NCI-H2081 treated with DMSO at 0.1 percent for 48 hours (cell line): ENCODE data around the gene AKR1B1.

Experiments used
- DNase-seq: peaks from one replicate; lab custom pipeline; 2025; lab: John Stamatoyannopoulos, UW

AKR1B1 gene

DNA sequence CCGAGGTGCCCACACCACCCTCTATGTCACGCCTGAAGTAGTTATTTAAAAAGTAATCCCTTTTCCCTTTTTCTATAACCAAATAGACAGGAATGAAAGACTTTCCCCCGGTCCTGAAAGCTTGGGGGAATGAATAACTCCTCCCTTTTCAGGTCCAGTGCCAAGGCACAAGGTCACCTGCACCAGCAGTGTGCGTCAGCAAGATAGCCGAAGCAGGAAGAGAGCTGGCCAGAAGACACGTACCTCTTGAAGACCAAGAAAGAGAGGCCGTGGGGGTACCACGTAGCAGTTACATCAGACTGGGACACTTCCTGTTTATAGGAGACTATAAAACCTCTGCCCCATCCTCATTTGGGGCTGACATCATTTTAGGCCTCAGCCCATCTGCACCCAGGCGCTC lies 10.7 kb upstream of the AKR1B1 start:
- DNase-seq, result no peak

DNA sequence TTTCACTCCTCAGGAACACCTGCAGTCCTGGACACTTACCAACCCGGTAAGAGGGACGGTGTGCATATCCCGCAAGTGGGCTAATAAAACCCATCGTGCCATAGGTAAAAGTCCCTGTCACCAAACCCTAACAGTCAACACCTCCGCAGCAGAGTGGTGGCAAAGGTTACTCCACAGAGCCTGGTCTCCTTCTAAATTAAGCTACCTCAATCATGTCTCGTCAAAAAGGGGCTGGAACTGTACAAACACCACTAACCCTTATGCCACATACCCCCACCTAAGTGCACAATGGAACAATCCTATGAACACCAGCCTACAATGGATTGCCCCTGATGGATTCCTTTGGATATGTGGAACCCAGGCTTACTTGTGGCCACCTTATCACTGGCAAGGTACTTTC lies 9.6 kb upstream of the AKR1B1 start:
- DNase-seq, result no peak

- no peak for DNase-seq
These were observed 9.2 kb upstream of the AKR1B1 start for GRCh38 chr7:134468054-134468453.

DNA sequence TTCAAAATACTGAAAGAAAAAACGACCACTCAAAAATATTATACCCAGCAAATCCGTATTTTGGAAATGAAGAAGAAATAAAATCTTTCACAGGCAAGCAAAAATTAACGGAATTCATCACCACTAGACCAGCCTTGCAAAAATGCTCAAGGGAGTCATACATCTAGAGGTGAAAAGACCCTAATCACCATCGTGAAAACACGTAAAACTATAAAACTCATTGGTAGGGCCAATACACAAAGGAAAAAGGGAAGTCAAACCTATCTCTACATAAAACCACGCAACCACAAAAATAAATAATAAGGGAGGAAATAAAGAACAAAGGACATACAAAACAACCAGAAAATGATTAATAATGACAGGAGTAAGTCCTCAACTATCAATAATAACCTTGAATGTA lies 6.6 kb upstream of the AKR1B1 start:
- no peak for DNase-seq

GRCh38 chr7:134464496-134464895 lies 5.6 kb upstream of the AKR1B1 start:
- DNase-seq, result no peak

- DNase-seq, result no peak
These were observed 4.9 kb upstream of the AKR1B1 start for GRCh38 chr7:134463751-134464150.

- DNase-seq, result no peak
These were observed 3.5 kb upstream of the AKR1B1 start for GRCh38 chr7:134462337-134462925.

- DNase-seq, result no peak
These were observed 3.0 kb upstream of the AKR1B1 start for GRCh38 chr7:134461916-134462315.

GRCh38 chr7:134459981-134460380 lies 1.1 kb upstream of the AKR1B1 start:
- no peak for DNase-seq

GRCh38 chr7:134458341-134458805 lies 527 bp downstream of the AKR1B1 start:
- DNase-seq, result no peak

- no peak for DNase-seq
These were observed 1.7 kb downstream of the AKR1B1 start for GRCh38 chr7:134457210-134457609.

GRCh38 chr7:134454277-134454676 lies 4.6 kb downstream of the AKR1B1 start:
- no peak for DNase-seq

DNA sequence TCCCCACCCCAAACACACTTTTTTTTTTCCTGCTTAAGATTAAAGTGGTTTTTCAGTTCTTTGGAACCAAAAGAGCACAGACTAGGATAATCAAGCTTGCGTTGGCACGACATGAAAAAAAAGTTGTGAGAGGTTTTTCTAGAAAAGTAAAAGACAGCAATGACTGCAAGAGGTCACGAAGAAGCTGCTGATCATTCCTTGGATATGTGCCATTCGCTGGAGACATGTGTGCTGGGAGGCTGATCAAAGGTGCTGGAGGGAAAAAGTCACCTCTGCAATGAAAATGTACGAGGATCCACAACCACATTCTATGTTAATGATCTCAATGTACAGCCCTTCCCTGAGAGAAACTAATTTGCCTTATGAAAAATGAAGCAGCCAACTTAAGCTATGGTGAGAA lies 5.4 kb downstream of the AKR1B1 start:
- DNase-seq, result no peak

GRCh38 chr7:134452991-134453473 lies 5.9 kb downstream of the AKR1B1 start:
- DNase-seq, result no peak

GRCh38 chr7:134452419-134452838 lies 6.5 kb downstream of the AKR1B1 start:
- DNase-seq, result no peak

- DNase-seq, result no peak
These were observed 7.2 kb downstream of the AKR1B1 start for GRCh38 chr7:134451656-134452055.

GRCh38 chr7:134450294-134451000 lies 8.5 kb downstream of the AKR1B1 start:
- DNase-seq, result no peak

DNA sequence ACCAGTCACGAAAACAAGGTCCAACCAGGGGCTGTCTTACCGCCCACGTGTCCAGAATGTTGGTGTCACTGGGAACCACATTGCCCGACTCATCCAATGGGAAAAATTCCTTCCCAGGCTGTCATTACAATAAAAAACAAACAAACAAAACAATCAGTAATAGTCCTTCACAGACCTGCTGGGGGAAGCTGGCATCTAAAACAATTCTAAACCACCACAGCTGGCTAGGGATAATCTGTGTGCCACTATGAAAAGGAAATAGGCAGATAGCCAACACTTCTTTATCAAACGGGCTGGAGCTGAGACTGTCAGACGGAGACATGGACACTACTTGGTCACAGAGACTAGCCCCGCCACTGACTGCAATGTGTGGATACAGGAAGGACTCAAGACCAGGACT lies 9.2 kb downstream of the AKR1B1 start:
- DNase-seq, result no peak

DNA sequence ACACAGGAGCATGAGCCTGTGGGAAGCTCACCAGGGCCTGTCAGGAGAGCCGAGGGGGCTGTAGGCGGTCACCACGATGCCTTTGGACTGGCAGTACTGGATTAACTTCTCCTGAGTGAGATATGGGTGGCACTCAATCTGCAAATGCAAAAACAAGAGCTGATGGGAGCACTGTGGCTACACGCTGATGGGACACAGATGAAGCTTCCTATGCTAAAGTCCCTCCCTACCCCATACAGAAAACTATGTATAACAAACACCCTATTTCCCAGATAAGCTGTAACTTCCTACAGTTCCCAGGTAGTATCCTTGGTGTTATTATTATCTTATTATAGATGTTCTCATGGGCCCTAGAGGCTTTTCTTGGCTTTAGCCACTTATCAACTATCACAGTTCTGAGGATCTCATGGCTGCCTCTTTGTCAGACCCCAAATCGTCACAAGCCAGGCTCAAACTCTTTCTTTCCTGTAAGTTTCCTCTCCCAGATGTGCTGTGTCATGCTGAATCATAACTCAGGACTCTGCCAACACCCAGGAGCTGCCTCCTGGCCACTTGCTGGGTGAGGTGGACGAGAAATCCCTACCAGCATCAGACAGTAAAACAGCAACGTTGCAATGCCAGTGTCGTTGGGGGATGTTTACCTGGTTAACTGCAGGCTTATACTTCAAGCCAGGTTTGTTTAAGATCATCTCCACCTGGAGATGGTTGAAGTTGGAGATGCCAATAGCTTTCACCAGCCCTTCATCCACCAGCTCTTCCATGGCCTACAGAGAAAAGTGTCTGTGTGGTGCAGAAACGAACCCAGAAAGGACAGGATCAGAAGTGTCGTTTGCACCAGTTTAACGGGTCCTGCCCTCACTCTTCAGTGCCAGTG lies 10.3 kb downstream of the AKR1B1 start:
- DNase-seq, result no peak

DNA sequence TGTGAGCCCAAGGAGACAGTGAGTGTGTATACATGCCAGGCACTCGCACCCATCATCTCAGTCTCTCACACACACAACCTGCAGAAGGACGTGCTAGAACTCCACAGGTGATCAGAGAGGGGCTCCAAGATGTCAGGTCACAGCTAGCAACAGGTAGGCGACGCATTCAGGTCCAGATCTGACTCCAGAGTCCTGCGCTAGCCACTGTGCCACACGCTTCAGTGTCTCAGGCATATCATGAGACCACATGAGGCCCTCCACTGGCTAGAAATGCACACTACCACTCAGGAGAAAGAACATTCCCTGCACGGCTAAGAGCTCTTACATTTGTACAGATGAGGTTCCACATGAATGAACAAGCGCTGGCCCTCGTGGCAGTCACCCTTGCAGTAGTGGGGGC lies 11.5 kb downstream of the AKR1B1 start:
- DNase-seq, result no peak

DNA sequence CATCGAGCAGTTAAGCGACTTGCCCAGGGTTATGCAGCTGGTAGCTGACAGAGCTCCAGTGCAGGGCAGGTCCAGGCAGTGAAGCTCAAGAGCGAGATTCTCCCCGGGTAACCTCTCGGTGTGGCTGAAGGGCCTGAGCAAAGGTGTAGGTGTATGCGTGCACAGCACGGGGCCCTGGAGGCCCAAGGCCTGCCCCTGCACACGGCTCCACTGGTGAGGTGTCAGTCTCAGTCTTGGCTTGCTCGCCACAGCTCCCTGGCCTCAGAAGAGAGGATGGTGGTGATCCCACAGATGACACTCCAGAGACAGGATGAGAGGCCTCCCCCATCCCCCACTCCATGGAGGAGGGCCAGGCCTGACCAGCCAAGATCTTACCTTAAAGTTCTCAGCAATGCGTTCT lies 12.0 kb downstream of the AKR1B1 start:
- DNase-seq, result no peak

DNA sequence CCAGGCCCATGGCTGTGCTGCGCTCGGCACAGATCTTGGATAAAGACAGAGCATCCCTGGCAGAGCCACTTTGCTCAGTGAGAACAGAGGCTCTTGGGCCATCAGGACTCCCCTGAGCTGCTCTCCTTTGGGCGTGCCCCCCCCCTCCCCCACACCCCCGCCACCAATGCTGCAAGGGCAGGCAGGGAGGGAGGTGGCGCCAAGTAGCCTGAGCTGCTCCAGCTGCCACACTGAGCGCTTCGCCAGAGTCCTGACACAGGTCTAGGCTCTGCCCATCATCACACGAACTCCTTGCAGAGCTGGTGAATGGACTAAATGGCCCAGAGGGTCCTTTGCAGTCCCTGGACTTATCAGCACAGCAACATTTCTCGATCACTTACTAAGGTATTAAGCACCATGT lies 12.5 kb downstream of the AKR1B1 start:
- no peak for DNase-seq

- no peak for DNase-seq
These were observed 14.0 kb downstream of the AKR1B1 start for GRCh38 chr7:134444961-134445315.
